Measurements from ENCODE around the gene PSMA6.

- TF ChIP-seq FOXA3 (CRISPR knock-in tag; IDR thresholded peaks at IDR 0.05) (peak; percentile 97), ELF1 (CRISPR knock-in tag; IDR thresholded peaks at IDR 0.05) (0 out of 2 replicates have a peak, but pooled peaks have one; percentile 62), POGK (CRISPR knock-in tag; conservative IDR thresholded peaks at IDR 0.05) (peak; percentile 98), ZNF280D (CRISPR knock-in tag; IDR thresholded peaks at IDR 0.05) (peak; percentile 92; the same call in 1 of the 2 replicates), USF2 (IDR thresholded peaks at IDR 0.05; ENCODE audit: low read depth, low read length) (peak; percentile 26; the same call in 1 of the 2 replicates), USF2 (CRISPR knock-in tag; IDR thresholded peaks at IDR 0.05; ENCODE audit: borderline replicate concordance) (no peak)
Observed at GRCh38 chr14:35347323-35348043, 55.3 kb downstream of the PSMA6 start.
